B cell (primary cell): Measurements from ENCODE around the gene FMOD. TPM values are rescaled to one million over a fixed set of nuclear protein-coding genes. Genes with fewer than 3 reads are reported as not detected.

ENCODE experiments used
- ATAC-seq: fragments of 200-7000 bp; cut with Tn5 transposase; one replicate; pipeline ENCODE4 v1.10.0; 2021; ENCODE audit warnings: low read depth, mild to moderate bottlenecking, moderate number of reproducible peaks, moderate library complexity
- CTCF ChIA-PET: fragments of 350-600 bp; sonication (Branson Sonifier 250); formaldehyde crosslinking; loops from one replicate; lab custom pipeline; 2021; ENCODE audit warnings: antibody characterized with exemption, inconsistent platforms; lab: Charles Lee
- POLR2A ChIA-PET: fragments of 350-600 bp; sonication (Branson Sonifier 250); formaldehyde crosslinking; loops from one replicate; lab custom pipeline; 2021; ENCODE audit warnings: antibody characterized with exemption; lab: Charles Lee
- DNase-seq: peaks from one replicate; pipeline ENCODE4 v3.0.0; 2013
- H2AFZ ChIP-seq: 2 replicates; pipeline ENCODE4 v1.6.1; 2012; ENCODE audit warnings: mild to moderate bottlenecking, low read depth, low read length; ENCODE audit not compliant: insufficient read depth, poor library complexity, severe bottlenecking
- H3K27ac ChIP-seq, 2 donors: 1 replicate in 1 of 2; 2 replicates in 1 of 2; pipeline ENCODE4 v1.5.1; 2012 to 2013; ENCODE audit warnings: low read length in 2 of 2, mild to moderate bottlenecking in 2 of 2, moderate library complexity in 1 of 2
- H3K27me3 ChIP-seq, 4 experiments: fragments of 200-600 bp in 1 of 4; sonication (generic) in 1 of 4; replicated peaks in 1 of 4; 1 replicate in 2 of 4; 2 replicates in 2 of 4; pipeline versions ENCODE4 v1.6.1 to v1.7.0; 2013 to 2016; ENCODE audit warnings: low read length in 3 of 4, mild to moderate bottlenecking in 2 of 4, mixed read lengths in 1 of 4, moderate library complexity in 1 of 4; ENCODE audit not compliant: insufficient read depth in 4 of 4, control insufficient read depth in 3 of 4; ENCODE audit errors: control extremely low read depth in 1 of 4
- H3K36me3 ChIP-seq, 2 experiments: replicated peaks in 1 of 2; 1 replicate in 1 of 2; 2 replicates in 1 of 2; pipeline versions ENCODE4 v1.6.1 to v1.7.1; 2013; ENCODE audit warnings: low read length in 1 of 2; ENCODE audit not compliant: insufficient read depth in 2 of 2, control insufficient read depth in 1 of 2; ENCODE audit errors: control extremely low read depth in 1 of 2, extremely low read depth in 1 of 2
- H3K4me1 ChIP-seq, 2 donors: fragments of 200-600 bp in 1 of 2; sonication (generic) in 1 of 2; 1 replicate in 1 of 2; 2 replicates in 1 of 2; pipeline versions ENCODE4 v1.5.1 to v1.6.1; 2013 to 2017; ENCODE audit warnings: low read length in 2 of 2; ENCODE audit not compliant: control insufficient read depth in 2 of 2, insufficient read depth in 2 of 2
- H3K4me2 ChIP-seq: replicated peaks from 2 replicates; pipeline ENCODE3; 2012; ENCODE audit warnings: mild to moderate bottlenecking, low read depth, low read length; ENCODE audit not compliant: poor library complexity, severe bottlenecking
- H3K4me3 ChIP-seq, 5 experiments: fragments of 200-600 bp in 1 of 5; sonication (generic) in 1 of 5; 1 replicate in 3 of 5; 2 replicates in 2 of 5; pipeline versions ENCODE4 v1.5.1 to v1.7.0; 2011 to 2016; ENCODE audit warnings: low read length in 4 of 5, mild to moderate bottlenecking in 4 of 5, low read depth in 2 of 5, control low read depth in 1 of 5, moderate library complexity in 1 of 5; ENCODE audit not compliant: insufficient read depth in 1 of 5; ENCODE audit errors: control extremely low read depth in 1 of 5, extremely low read depth in 1 of 5
- H3K79me2 ChIP-seq: fragments of 200-600 bp; sonication (generic); one replicate; pipeline ENCODE4 v1.6.0; 2016; ENCODE audit warnings: low read length; ENCODE audit not compliant: control insufficient read depth, insufficient read depth
- H3K9ac ChIP-seq: fragments of 200-600 bp; sonication (generic); 2 replicates; pipeline ENCODE4 v1.6.1; 2017; ENCODE audit warnings: mild to moderate bottlenecking, low read length, moderate library complexity
- H3K9me3 ChIP-seq, 3 donors: one replicate each; pipeline versions ENCODE4 v1.6.1 to v1.7.1; 2013; ENCODE audit warnings: low read length in 2 of 3; ENCODE audit not compliant: control insufficient read depth in 2 of 3, insufficient read depth in 1 of 3; ENCODE audit errors: control extremely low read depth in 1 of 3
- H4K20me1 ChIP-seq: 2 replicates; pipeline ENCODE4 v1.6.0; 2012; ENCODE audit warnings: mild to moderate bottlenecking, low read length; ENCODE audit not compliant: insufficient read depth, control insufficient read depth, poor library complexity, severe bottlenecking
- H3K27ac Mint-ChIP-seq: one replicate; pipeline ENCODE4 v1.8.0; 2021; ENCODE audit warnings: mixed read lengths
- H3K27me3 Mint-ChIP-seq: one replicate; pipeline ENCODE4 v1.8.0; 2021; ENCODE audit warnings: mixed read lengths
- H3K4me1 Mint-ChIP-seq: one replicate; pipeline ENCODE4 v1.8.0; 2021; ENCODE audit warnings: mixed read lengths
- H3K4me3 Mint-ChIP-seq: one replicate; pipeline ENCODE4 v1.8.0; 2021; ENCODE audit warnings: mixed read lengths
- H3K9me3 Mint-ChIP-seq: one replicate; pipeline ENCODE4 v1.8.0; 2022; ENCODE audit warnings: mixed read lengths; ENCODE audit not compliant: insufficient read depth
- EZH2 ChIP-seq: IDR thresholded peaks from 2 replicates; pipeline ENCODE4 v1.6.1; 2012; ENCODE audit warnings: borderline replicate concordance, low read depth, mild to moderate bottlenecking, moderate library complexity, low read length; ENCODE audit not compliant: insufficient read depth, poor library complexity, severe bottlenecking
- WGBS: methylation state at CpG from one replicate; pipeline ENCODE4 v1.1.5; 2013; ENCODE audit warnings: missing lambda C conversion rate; ENCODE audit not compliant: insufficient coverage; 5-methylcytosine and 5-hydroxymethylcytosine counted together
- intact Hi-C: fragments of 100-400 bp; cut with micrococcal nuclease; formaldehyde crosslinking; loops from one replicate; pipeline ENCODE4 v1.10.0; 2022
- polyA plus RNA-seq: library from polyadenylated mRNA; depleted of rRNA; stranded (reverse); fragments of >200 nt; gene quantifications from 2 replicates; pipeline ENCODE4 v1.2.3, GENCODE V29; 2012
- total RNA-seq, 2 donors: library from RNA; stranded (reverse); fragments of 120-200 nt in 1 of 2; gene quantifications; 1 replicate in 1 of 2; 2 replicates in 1 of 2; pipeline versions ENCODE4 v1.2.3 to v1.2.4, GENCODE V29; 2013 to 2022
- TF ChIP-seq, protein P1 (sequence below): fragments of 200-600 bp; IDR thresholded peaks from one replicate; pipeline ENCODE4 v1.8.0; 2022; ENCODE audit warnings: antibody characterized with exemption, mild to moderate bottlenecking

FMOD gene
- total and polyA plus RNA-seq, 2 donors (not counting 1 experiment from before 2014, with no cell fraction given) = not detected

DNA sequence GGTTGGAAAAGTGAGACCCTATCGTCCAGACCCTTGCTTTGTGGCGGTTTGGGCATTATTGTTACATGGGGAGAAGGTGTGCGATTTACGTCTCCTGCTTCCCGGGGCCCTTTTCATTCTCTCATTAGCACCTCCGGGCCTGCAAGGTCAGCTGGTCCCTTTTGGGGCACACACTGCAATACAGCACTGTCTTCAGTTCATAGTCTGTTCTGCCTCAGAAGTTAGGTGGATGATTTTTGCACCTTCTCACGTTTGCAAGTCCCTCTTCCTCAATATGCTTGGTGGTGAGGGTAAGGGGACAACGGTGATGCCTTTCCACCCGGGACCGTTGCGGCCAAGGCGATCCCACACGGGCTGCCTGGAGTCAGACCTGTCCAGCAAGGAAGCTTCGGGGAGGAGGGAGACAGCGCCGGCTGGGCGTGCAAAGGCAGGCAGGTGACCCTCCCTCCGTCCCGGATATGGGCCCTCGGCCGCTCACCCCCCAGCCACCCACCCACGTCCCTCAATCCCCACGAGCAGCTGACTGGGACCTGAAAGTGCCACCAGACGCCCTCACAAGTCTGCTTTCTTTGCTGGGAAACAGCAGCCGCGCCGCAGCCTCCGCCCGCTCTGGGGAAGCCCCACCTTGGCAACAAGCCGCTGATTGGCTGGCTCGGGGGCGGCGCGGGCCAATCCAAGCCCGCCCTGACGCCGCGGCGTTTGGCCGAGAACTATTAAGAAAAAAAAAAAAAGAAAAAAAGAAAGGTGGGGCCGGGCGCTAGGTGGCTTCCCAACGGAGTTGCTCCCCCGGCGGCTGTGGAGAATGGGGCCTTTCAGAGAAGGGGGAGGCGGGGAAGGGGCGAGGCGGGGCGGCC is 23.9 kb downstream of the FMOD start:
- Histone ChIP-seq H3K4me1 (peaks cover 56 to 62% of the 10 kb centered on the region in 2 donors), H3K79me2 (peaks cover 17% of the 10 kb centered on the region), H3K9me3 (no peaks in the 10 kb centered on the region), H3K27me3 (no peaks in the 10 kb centered on the region), H3K9ac (peak overlapping the region; percentile 68), H2AFZ (peak overlapping the region; percentile 79), H3K36me3 (no peaks in the 10 kb centered on the region), H4K20me1 (no peaks in the 10 kb centered on the region), H3K27ac (peak overlapping the region; percentile 96 to 97), H3K4me3 (peak overlapping the region; percentile 35 to 77 (median 56)), H3K4me2 (peak overlapping the region; percentile 92)
- Mint-ChIP-seq H3K4me3 (peak overlapping the region; percentile 88), H3K4me1 (peaks cover 71% of the 10 kb centered on the region), H3K27ac (peak overlapping the region; percentile 98), H3K27me3 (no peaks in the 10 kb centered on the region), H3K9me3 (no peaks in the 10 kb centered on the region)
- WGBS = 0% methylated on average over 32 of the region's 49 CpGs
- POLR2A ChIA-PET = interaction anchor here (0.7 to 13.4 kb wide), 13 partner anchors 7 to 1071 kb away, joined by 3 to 687 read pairs (median 22); partner anchors contain the start of gene BTG2
- DNase-seq (peak; percentile 95), ATAC-seq (peak; percentile 67)
- CTCF ChIA-PET = interaction anchor here (1.2 to 32.7 kb wide), 7 partner anchors 10 to 299 kb away, joined by 3 to 1776 read pairs (median 26); partner anchors contain the start of gene BTG2
- no peak for TF ChIP-seq EZH2
- TF ChIP-seq, protein P1, sequence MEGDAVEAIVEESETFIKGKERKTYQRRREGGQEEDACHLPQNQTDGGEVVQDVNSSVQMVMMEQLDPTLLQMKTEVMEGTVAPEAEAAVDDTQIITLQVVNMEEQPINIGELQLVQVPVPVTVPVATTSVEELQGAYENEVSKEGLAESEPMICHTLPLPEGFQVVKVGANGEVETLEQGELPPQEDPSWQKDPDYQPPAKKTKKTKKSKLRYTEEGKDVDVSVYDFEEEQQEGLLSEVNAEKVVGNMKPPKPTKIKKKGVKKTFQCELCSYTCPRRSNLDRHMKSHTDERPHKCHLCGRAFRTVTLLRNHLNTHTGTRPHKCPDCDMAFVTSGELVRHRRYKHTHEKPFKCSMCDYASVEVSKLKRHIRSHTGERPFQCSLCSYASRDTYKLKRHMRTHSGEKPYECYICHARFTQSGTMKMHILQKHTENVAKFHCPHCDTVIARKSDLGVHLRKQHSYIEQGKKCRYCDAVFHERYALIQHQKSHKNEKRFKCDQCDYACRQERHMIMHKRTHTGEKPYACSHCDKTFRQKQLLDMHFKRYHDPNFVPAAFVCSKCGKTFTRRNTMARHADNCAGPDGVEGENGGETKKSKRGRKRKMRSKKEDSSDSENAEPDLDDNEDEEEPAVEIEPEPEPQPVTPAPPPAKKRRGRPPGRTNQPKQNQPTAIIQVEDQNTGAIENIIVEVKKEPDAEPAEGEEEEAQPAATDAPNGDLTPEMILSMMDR = no peak
- intact Hi-C loops = loop anchor here (1.0 to 5.0 kb wide), 6 partner anchors 13 to 300 kb away; partner anchors contain the start of genes ATP2B4 and BTG2
